ENCODE results near the gene SELENOV.

SELENOV gene

GRCh38 chr19:39524495-39524894 is 9.6 kb downstream of the SELENOV start:
- no peak for DNase-seq

- DNase-seq, result no peak
Observed at GRCh38 chr19:39525205-39525604, 10.3 kb downstream of the SELENOV start.

GRCh38 chr19:39531834-39532232 is 16.9 kb downstream of the SELENOV start:
- no peak for DNase-seq

GRCh38 chr19:39532233-39533002 is 17.5 kb downstream of the SELENOV start, which contains the start of gene EID2B:
TSS of gene EID2B (minus strand) at chr19:39532852. CDS start at chr19:39532802, 50 bp downstream.
- DNase-seq, result peak; percentile 97

- no peak for DNase-seq
Observed at GRCh38 chr19:39533003-39533512, 18.1 kb downstream of the SELENOV start.

GRCh38 chr19:39533791-39534190 is 18.9 kb downstream of the SELENOV start:
- DNase-seq, result no peak

GRCh38 chr19:39539165-39539517 is 24.2 kb downstream of the SELENOV start:
- peak; percentile 27 for DNase-seq

GRCh38 chr19:39539518-39540332 is 24.8 kb downstream of the SELENOV start, which contains the start of gene EID2:
TSS of gene EID2 (minus strand) at chr19:39540161. CDS start at chr19:39540079, 82 bp downstream.
- peak; percentile 96 for DNase-seq

GRCh38 chr19:39540333-39540673 is 25.4 kb downstream of the SELENOV start:
- no peak for DNase-seq

- DNase-seq, result no peak
Observed at GRCh38 chr19:39542206-39542605, 27.3 kb downstream of the SELENOV start.

- DNase-seq, result no peak
Observed at GRCh38 chr19:39543477-39543857, 28.5 kb downstream of the SELENOV start.

GRCh38 chr19:39544226-39544903 is 29.4 kb downstream of the SELENOV start:
- no peak for DNase-seq

- no peak for DNase-seq
Observed at GRCh38 chr19:39544911-39545310, 30.0 kb downstream of the SELENOV start.

- no peak for DNase-seq
Observed at GRCh38 chr19:39546599-39546998, 31.7 kb downstream of the SELENOV start.

GRCh38 chr19:39550197-39550596 is 35.3 kb downstream of the SELENOV start:
- no peak for DNase-seq

GRCh38 chr19:39553082-39553652 is 38.2 kb downstream of the SELENOV start:
- DNase-seq, result no peak

GRCh38 chr19:39554701-39555311 is 39.9 kb downstream of the SELENOV start:
- DNase-seq, result no peak

GRCh38 chr19:39555883-39556282 is 40.9 kb downstream of the SELENOV start:
- no peak for DNase-seq

GRCh38 chr19:39557811-39558623 is 43.1 kb downstream of the SELENOV start:
- peak; percentile 24 for DNase-seq

- DNase-seq, result peak; percentile 26
Observed at GRCh38 chr19:39558624-39559117, 43.7 kb downstream of the SELENOV start.

- no peak for DNase-seq
Observed at GRCh38 chr19:39563408-39563807, 48.5 kb downstream of the SELENOV start.
